GM21360 (cell line): ENCODE measurements around the gene MAPKAP1.
"Not testable (repeated sequence)": the region's sequence is repeated elsewhere in the genome, so short reads cannot be mapped to it uniquely, and the experiment has no call there.

ENCODE experiments used
- ATAC-seq: cut with Tn5 transposase; IDR thresholded peaks from one replicate; pipeline ENCODE4 v1.9.1; 2021; ENCODE audit warnings: mild to moderate bottlenecking, moderate library complexity; ENCODE audit not compliant: unreplicated experiment

MAPKAP1 gene

DNA sequence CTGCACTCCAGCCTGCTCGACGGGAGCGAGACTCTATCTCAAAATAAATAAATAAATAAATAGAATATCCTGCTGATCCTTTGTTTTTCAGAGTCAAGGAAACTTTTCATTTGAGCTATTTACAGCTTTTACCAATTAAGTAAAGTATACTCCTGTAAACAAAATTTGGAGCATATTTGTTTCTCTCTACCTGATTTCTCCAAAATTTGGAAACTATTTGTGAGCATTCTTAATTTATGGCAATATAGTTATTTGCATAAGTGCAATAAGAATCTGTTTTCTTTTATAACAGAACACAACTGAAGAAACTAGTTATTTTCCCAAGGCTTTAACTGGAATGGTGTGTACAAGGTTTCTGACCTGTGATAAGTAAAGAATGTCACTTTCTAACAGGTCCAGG is 135.2 kb downstream of the MAPKAP1 start:
- ATAC-seq: not testable (repeated sequence)

DNA sequence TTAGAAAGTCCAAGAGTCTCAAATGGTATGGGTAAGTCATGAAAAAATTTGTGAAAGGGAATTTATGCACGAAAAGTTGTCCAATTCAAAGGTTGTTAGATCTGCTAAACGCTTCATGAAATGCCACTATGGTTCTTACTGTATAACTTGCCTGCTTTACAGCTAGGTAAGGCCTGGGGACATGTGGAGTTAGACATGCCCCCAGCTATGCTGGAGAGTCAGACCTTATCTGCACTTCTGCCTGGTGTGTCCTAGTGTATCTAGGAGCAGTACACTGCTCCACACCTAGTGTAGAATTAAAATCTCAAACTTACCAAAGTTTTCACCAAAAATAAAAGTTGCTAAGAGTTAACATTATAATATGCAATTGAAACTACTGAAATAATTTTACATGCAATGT is 136.8 kb downstream of the MAPKAP1 start:
- no peak for ATAC-seq

DNA sequence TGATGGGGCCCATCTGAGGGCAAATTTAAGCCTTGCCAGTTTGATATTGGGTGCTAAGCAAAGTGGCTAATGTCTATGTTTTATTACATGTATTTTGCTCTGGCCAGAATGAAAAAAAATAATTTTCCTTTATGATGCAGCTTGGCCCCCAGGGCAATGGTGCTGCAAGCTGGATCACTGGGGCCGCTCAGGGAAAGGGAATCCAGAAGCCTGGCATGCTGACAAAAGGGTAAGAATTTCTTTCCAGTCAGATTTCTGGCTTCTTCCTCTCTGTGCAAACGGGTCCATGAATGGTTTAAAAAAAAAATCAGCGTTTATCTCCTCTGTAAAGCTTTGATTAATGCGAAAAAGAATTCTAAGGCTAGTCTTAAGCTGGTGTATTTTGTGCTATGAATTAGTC is 138.4 kb downstream of the MAPKAP1 start:
- no peak for ATAC-seq

DNA sequence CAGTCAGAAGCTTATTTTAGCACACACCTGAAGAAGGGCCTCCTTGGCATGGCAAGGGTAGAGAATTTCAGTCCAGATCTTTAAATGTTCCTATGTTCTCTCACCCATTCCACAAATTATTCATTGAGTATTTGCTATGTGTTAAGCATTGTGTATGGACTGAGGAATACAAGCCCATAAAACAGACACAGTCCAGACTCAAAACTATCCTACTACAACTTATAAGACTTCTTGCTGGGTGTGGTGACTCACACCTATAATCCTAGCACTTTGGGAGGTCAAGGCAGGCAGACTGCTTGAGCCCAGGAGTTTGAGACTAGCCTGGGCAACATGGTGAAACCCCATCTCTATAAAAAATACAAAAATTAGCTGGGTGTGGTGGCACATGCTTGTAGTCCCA is 141.0 kb downstream of the MAPKAP1 start:
- not testable (repeated sequence) for ATAC-seq

DNA sequence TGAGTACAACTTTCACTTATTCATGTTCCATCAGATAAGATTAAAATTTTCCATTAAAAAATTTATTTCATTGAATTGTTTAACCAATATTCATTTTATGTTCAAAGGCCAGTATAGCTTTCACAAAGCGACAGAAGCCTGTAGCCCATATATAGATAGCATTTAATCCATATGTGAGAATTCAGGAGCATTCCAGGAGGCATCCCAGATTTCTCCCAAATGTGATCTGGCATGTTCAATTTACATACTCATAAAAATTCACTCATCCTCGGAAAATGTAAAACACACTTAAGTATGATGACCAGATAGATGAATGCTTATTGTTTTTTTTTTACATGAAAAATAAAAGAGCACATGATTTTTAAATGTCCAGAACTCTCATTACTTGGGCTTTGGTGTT is 141.9 kb downstream of the MAPKAP1 start:
- no peak for ATAC-seq

DNA sequence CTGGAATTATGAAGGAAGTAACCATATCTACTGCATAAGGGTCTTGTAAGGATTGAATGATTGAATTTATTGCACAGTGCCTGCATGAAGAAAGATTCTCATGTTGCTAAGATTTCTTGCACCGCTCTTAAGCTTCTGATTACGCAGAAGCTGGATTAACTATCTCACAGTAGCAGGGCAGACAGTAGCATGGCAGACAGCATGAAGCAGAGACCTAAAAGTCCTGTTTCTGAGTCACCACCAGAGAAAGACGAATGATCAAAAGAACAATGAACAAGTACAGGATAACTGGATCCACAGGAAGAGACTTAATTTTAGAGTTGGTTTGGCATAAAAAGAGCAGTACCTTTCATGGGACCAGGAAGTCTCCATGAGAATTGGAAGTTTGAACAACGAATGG is 142.4 kb downstream of the MAPKAP1 start:
- ATAC-seq: no peak

DNA sequence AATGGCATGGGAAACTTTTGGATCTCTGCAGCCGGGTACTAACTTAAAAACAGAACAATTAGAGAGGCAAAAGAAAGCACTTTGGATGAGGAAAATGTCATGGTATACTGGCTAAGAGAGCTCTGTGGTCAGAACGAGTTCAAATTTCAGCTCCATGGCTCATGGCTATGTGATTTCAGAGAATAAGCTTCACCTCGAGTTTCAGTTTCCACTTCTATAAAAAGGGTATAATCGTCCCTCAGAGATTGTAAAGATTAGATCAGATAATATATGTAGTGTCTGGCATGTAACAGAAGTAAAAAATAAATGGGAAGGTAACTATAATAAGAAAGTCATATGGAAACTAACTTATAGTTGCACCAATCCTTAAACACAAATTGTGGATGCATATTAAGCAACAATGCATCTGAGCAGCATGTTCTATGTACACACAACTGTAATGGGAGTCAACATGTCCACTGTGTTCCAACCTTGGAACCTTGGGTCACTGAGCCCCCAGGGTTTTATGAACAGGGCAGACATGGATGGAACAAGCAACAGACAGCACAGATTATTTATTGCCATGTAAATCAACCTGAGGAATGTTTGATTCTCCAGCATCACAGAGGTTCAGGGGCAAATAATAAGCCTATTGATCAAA is 145.4 kb downstream of the MAPKAP1 start:
- no peak for ATAC-seq

DNA sequence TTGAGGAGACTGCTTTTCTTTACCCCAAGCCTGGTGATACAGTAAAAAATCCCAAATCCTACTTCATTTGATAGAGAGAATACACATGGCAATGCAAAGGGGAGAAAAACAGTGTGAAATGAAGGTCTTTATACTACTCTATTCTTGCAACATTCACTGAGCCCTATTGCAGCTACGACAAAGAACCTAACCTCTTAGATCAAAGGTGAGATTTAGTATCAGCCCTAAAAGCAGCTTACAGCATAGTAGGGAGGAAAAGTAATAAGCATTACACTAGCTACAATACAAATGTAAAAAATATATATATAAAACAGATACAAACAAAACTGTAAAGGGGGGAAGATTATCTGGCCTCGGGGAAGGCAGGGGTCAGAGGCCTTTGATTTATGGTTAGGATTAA is 147.1 kb downstream of the MAPKAP1 start:
- no peak for ATAC-seq

DNA sequence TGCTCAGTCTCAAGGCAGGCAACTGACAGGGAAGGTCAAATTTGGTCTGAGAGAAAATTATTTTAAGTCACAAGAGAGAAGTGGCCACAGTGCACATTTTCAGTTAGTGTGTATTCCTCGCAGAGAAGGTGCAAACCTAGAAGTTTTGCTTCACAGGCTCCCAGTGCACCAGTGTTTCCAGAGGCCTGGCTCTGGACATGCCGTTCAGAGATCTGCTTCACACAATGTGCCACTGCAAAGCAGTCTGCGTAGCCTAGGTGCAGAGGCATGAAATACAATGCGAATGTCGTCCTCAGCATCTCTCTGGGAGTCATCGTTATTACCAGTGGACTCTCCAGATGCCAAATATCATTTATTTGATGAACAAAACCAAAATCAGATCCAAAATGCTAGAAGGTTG is 147.8 kb downstream of the MAPKAP1 start:
- ATAC-seq: no peak

DNA sequence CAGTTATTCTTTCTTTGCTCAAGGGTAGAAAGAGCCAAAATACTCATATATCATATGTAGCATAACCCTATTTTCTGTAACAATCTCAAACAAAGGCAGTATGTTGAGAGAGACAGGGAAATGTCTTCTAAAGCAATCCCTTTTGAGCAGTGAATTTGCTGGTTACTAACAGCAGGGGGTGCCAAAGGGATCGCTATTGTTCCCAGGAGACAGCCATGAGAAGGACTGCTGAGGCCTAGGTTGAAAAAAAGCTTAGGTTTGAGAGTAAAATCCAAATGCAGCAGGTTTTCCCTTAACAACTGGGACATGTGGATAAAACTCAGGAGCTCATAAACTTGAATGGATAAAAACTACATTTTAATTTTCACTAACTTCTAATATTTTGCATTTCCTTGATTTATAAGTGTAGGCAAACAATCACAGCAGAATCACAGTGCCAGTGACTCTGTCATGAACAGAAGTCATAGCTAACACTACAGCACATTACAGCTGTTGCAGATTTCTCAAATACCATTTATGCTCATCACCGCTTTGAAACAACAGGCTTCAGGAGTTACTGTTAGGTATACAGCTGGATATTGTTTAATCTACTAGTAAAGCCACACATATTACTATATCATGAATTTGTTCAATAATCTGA is 148.4 kb downstream of the MAPKAP1 start:
- no peak for ATAC-seq

DNA sequence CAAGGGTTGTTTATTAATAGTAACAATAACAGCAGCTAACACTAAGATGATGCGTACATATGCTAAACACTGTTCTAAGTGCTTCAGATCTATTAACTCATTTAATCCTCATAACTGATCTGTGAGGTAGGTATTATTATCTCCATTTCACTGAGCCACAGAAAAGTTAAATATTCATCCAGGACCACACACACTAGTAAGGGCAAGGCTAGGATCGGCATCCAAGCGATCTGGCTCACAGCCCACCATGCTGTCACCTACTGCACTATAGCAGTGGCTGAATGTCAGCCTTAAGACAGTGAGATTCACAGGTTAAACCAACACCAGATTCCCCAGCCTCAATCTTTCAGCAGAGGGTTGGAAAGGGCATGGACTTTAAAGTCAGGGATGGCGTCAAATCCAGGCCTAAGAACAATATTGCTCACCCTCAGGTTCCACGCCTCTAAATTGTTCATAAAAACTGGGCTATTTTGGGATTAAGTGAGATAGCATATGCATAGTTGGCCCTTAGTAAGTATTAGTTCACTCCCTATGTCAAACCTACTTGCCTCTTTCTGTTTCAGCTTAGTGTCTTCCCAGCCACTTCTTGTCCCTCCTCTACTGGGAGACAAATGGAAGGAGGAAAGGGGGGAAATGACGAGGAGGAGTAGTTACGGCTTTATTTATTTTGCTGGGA is 150.8 kb downstream of the MAPKAP1 start:
- ATAC-seq: no peak

DNA sequence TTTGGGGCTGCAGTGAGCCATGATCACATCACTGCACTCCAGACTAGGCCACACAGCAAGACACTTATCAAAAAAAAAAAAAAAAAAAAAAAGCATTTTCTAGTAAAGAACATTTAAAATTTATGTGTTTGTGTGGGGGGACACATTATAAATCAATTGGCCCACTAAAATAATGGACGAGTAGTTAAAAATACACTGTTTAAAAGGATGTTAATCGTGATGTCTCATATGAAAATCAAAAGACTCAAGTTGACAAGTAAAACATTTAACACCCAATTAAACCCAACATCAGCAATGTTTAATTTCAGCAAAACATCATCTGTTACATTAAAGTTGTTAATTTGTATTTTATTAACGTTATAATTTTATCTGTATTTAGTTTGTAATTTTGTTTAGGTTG is 152.3 kb downstream of the MAPKAP1 start:
- no peak for ATAC-seq

DNA sequence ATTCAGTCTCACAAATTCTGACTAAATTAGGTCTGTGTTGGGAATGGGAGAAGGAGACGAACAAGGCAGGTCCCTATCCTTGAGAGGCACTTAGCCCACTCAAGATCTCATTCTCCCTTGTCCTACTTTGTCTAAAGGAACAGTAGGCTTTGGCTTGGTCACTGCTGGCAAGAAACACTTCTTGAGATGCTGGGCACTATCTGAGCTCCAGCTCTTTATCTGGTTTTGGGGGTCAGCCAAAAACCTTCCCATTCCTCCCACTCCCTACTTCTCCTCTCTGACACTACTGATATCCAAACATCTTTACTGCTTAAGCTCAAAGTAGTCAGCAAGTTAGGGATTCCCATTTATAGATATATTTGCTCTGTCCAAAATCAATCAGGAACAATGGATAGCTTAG is 155.2 kb downstream of the MAPKAP1 start:
- ATAC-seq: no peak

DNA sequence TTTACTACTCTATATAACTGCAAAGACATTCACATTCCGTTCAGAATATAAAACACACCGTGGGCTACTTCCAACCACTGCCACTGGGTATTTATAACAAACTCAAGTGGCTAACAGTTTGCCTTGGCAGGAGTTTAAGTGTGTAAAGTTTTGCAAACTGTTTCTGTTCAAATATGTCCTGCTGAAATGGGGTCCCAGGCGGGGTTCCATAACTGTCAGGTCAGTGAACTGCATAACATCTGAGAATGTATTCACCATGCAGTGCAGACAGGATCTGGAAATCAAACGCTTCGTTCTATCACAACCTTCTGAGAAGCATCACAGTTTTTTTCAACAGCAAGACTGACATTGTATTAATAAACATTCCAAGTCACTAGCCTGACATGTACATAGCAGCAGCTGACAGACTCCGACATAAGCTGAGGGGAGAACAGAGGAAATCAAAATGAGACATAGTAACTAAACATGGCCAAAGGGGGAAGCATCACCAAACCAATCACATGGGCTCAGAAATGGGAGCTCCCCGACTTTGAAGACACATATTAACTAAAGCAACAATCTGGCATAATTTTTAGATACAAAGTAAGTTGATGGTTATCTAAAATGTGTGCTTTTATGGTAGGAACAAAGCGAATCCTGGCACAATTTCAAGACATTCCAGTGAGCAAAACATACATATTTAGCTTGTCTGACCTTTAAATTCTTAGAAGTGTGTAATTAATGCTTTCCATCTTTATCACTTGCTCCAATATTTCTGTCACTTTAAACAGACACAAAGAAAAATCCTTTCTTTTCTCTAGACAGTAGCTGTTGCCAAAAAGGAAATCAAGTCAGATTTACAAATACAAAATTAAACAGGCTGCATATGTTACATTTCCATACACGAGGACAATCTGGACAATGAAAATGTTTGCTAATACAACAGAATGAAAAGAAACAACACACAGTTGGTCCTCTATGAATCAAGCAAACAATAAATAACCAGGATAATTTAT is 156.8 kb downstream of the MAPKAP1 start:
- no peak for ATAC-seq

DNA sequence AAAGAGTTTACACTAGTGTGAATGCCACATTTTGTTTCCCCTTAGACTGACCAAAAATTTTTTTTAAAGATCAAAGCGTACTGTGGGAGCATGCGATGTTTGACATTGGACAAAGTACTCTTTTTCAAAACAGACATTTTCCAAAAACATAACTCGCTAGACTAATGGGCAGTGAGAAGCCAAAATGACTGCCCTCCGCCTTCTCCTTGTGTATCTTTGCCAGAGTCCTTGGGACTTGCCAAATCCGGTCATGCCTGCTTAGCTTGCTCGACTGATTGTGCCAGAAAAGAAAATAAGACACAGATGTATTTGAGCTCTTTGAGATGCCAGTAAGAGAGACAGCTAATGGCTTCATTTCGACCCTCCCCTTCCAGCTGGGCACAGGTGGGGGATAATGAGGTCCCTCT is 157.5 kb downstream of the MAPKAP1 start:
- ATAC-seq: no peak

DNA sequence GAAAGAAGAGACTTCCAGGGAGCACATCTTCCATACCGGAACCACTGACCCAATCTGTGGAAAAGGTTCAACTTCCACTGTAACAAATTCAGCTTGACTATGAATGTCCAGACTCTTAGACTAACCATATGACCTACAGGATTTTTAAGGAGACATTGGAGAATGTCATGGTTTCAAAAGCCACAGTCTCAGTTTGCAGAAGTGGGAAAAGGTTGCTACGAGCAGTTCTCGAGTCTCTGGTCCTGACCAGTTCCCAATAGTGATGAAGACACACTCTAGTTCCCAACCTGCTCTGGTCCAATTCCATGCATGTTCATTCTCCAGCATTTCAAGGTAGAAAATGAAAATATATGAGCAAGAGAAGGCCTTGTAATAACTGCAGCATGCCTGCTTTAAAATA is 158.0 kb downstream of the MAPKAP1 start:
- ATAC-seq: no peak

DNA sequence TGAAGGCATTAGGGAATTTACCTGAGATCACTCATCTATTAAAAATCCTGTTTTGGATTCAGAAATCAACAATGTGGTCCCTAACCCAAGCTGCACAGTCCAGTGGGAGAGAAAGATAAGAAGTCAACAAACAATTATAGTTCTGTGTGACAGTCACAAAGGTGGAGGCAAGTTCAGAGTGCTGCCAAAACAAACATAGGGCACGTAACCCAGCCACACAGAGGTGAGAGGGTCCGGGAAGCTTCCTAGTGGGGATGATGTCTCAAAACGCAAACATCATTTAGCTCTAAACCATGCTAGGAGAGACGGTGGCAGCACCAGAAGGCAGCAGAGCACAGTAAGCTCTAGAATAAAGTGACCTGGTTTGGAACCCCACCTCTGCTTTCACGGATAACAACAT is 158.9 kb downstream of the MAPKAP1 start:
- no peak for ATAC-seq

DNA sequence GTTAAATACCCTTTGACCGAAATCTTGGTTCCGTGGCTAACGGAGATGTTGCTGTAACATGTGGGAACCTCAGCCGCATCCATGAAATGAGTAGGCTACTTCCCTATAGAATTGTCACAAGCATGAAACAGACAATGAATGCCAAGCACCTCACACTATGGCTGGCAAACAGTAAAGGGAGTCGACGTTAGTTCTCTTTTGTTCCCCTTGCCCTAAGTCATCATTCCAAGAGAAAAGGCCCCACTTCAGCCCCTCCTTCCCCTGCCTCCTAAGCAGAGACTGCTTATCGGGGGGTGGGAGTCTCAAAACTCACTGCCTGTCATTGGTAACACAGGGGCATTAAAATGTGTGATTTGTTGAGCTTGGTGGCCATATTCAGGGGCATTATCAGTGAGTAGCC is 159.6 kb downstream of the MAPKAP1 start:
- no peak for ATAC-seq

DNA sequence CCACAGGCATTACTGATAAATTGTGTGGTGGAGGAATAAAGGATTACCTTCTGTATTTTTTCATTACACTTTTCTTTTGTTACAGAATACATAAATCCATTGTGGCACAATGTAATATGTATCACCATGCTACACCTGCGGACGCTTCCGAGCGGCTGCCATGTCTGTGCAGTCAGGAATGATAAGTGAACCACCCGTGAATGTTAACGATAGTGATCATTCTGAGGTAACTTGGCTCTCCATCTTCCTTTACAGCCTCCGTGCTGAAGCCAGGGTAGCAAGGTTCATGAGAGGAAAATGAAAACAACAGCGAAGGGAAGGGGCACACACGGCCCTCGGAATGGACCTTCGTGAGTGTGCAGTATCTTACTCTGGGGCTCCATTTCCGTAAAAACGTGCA is 161.2 kb downstream of the MAPKAP1 start:
- ATAC-seq: no peak

DNA sequence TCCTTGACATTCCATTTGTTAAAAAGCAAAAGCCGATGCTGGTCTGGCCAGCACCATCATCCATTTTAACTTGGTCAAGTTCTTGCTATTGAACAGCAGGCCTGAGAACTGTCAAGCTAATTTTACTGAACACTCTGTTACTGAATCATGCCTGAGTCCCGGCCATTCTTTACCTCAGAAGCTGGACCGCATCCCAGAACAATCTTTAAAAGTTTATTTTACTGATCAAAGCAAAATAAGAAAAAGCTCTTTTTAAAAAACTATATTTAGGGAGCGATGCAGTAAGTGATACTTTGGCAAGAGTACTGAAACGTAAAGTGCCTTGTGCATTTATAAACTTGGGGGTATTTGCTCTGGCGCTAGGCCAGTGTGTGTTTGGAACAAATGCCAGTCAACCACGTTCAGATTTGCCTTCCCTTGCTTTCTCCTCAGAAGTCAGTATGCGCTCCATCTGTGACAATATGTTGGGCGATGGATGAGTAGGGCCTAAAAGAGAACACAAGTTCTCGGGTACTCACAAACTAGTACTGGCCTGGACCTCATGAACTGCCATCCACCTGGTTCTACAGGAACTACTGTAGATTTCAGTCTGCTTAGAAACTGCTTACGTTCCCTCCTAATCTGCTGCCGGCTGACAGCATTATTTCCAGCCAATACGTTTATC is 161.9 kb downstream of the MAPKAP1 start:
- no peak for ATAC-seq

DNA sequence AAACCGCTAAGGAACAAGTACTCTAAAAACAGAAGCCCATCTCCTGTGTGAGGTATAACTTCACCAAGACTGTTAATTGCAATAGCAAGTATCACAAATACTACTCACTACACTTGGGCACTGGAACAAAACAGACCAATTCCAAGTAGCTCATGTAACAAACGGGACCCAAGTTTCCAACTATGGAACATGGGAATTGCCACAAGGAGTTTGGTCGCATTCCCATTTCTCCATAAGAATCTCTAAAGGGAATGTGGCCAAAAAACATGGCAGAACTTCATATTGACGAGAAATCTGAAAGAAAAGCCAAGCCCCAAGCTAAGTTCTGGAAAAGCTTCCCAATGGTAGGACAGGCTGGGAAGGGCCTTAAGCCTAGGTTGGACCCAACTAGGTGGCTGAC is 162.5 kb downstream of the MAPKAP1 start:
- ATAC-seq: no peak
